GM12878 (cell line): ENCODE measurements around the gene SERPINB3. TPM values are rescaled to one million over a fixed set of nuclear protein-coding genes. Genes with fewer than 3 reads are reported as not detected.

ENCODE experiments used
- ATAC-seq: fragments of 200-7000 bp; cut with Tn5 transposase; 3 replicates; pipeline ENCODE4 v1.9.1; 2020; ENCODE audit warnings: mild to moderate bottlenecking, moderate library complexity
- BruUV-seq: library from RNA; stranded (reverse); fragments of 400-500 nt; replicated peaks from 2 replicates; lab custom pipeline; 2021; lab: Mats Ljungman, UMichigan
- CTCF ChIA-PET: fragments of 300-600 bp; sonication (Branson Sonifier 250); formaldehyde crosslinking; extraction: SDS; loops from one replicate; lab custom pipeline; 2021; ENCODE audit warnings: inconsistent platforms; lab: Yijun Ruan, JAX
- POLR2A ChIA-PET: fragments of 350-600 bp; formaldehyde crosslinking; extraction: SDS; loops from one replicate; lab custom pipeline; 2021; ENCODE audit warnings: inconsistent platforms; lab: Charles Lee
- RAD21 ChIA-PET: fragments of 300-600 bp; sonication (Branson Sonifier 250); formaldehyde crosslinking; loops from one replicate; lab custom pipeline; 2023; ENCODE audit warnings: antibody characterized with exemption; ENCODE audit not compliant: unreplicated experiment; lab: Charles Lee
- SMC1A ChIA-PET: fragments of 300-600 bp; sonication (Branson Sonifier 250); formaldehyde crosslinking; loops from one replicate; lab custom pipeline; 2023; ENCODE audit not compliant: unreplicated experiment, uncharacterized antibody; lab: Charles Lee
- DNase-seq: peaks from one replicate; pipeline ENCODE4 v3.0.0-alpha.2; 2011; ENCODE audit warnings: low read depth, low spot score
- FAIRE-seq: peaks from 3 replicates; lab custom pipeline; 2011; peaks lifted over from hg19 to GRCh38; lab: Jason Lieb, UNC
- H2AFZ ChIP-seq: 2 replicates; pipeline ENCODE4 v1.6.0; 2011; ENCODE audit warnings: low read depth, low read length, control low read depth; ENCODE audit not compliant: control insufficient read depth
- H3K27ac ChIP-seq: 2 replicates; pipeline ENCODE4 v1.5.1; 2011; ENCODE audit warnings: control low read depth; ENCODE audit not compliant: control insufficient read depth, insufficient read depth
- H3K27me3 ChIP-seq, 2 experiments: replicated peaks in 1 of 2; 2 replicates each; pipeline versions ENCODE4 v1.6.0 to v1.6.1; 2011; ENCODE audit warnings: low read length in 1 of 2; ENCODE audit not compliant: control insufficient read depth in 2 of 2, insufficient read depth in 2 of 2
- H3K36me3 ChIP-seq, 2 experiments: 2 replicates each; pipeline ENCODE4 v1.5.1; 2011; ENCODE audit warnings: low read length in 1 of 2; ENCODE audit not compliant: control insufficient read depth in 2 of 2, insufficient read depth in 2 of 2
- H3K4me1 ChIP-seq: 2 replicates; pipeline ENCODE4 v1.6.1; 2011; ENCODE audit warnings: mild to moderate bottlenecking, low read length, moderate library complexity, mixed read lengths; ENCODE audit not compliant: control insufficient read depth, insufficient read depth
- H3K4me2 ChIP-seq: 2 replicates; pipeline ENCODE4 v1.6.0; 2011; ENCODE audit warnings: control low read depth; ENCODE audit not compliant: control insufficient read depth, insufficient read depth
- H3K4me3 ChIP-seq: fragments of 200-600 bp; sonication (generic); 2 replicates; pipeline ENCODE4 v1.5.1; 2016
- H3K79me2 ChIP-seq: 2 replicates; pipeline ENCODE4 v1.6.0; 2011; ENCODE audit warnings: low read length; ENCODE audit not compliant: control insufficient read depth, insufficient read depth
- H3K9ac ChIP-seq: 2 replicates; pipeline ENCODE4 v1.8.0; 2011; ENCODE audit warnings: low read length, control low read depth, mixed read lengths; ENCODE audit not compliant: control insufficient read depth, insufficient read depth
- H3K9me3 ChIP-seq: replicated peaks from 3 replicates; pipeline ENCODE4 v1.5.1; 2011; ENCODE audit warnings: mild to moderate bottlenecking, low read length; ENCODE audit not compliant: control insufficient read depth, insufficient read depth
- H4K20me1 ChIP-seq: 2 replicates; pipeline ENCODE4 v1.6.0; 2011; ENCODE audit not compliant: control insufficient read depth, insufficient read depth
- ATF3 ChIP-seq: IDR thresholded peaks from 2 replicates; pipeline ENCODE4 v1.6.1; 2011; ENCODE audit warnings: low read depth, mild to moderate bottlenecking, low read length, moderate library complexity, borderline replicate concordance; ENCODE audit errors: extremely low read depth
- EZH2 ChIP-seq: IDR thresholded peaks from 2 replicates; pipeline ENCODE4 v1.6.1; 2012; ENCODE audit warnings: low read depth, mild to moderate bottlenecking, control low read depth, inconsistent platforms, low read length, borderline replicate concordance; ENCODE audit not compliant: control insufficient read depth
- FOXK2 ChIP-seq: fragments of 450-650 bp; IDR thresholded peaks from 2 replicates; pipeline ENCODE4 v1.6.1; 2017; ENCODE audit warnings: mild to moderate bottlenecking, moderate library complexity
- HDGF ChIP-seq: fragments of 450-650 bp; IDR thresholded peaks from 2 replicates; pipeline ENCODE4 v1.6.1; 2016; ENCODE audit warnings: antibody characterized with exemption
- HSF1 ChIP-seq: fragments of 150-350 bp; IDR thresholded peaks from 2 replicates; pipeline ENCODE4 v1.6.1; 2014; ENCODE audit warnings: mild to moderate bottlenecking, low read depth, low read length
- NFYA ChIP-seq: IDR thresholded peaks from 2 replicates; pipeline ENCODE4 v1.6.1; 2011; ENCODE audit warnings: low read depth, mild to moderate bottlenecking, low read length, improper control_type of control experiment, borderline replicate concordance
- NRF1 ChIP-seq: conservative IDR thresholded peaks from 2 replicates; pipeline ENCODE4 v1.6.1; 2011; ENCODE audit warnings: mild to moderate bottlenecking, low read depth, low read length, improper control_type of control experiment
- POLR2AphosphoS5 ChIP-seq: IDR thresholded peaks from 2 replicates; pipeline ENCODE4 v1.6.1; 2011; ENCODE audit warnings: mild to moderate bottlenecking, low read length, inconsistent platforms
- RELB ChIP-seq: fragments of 450-650 bp; IDR thresholded peaks from 2 replicates; pipeline ENCODE4 v1.6.1; 2017; ENCODE audit warnings: low read depth, mild to moderate bottlenecking, moderate library complexity
- SMAD1 ChIP-seq: fragments of 450-650 bp; IDR thresholded peaks from 2 replicates; pipeline ENCODE4 v1.6.1; 2018; ENCODE audit warnings: mild to moderate bottlenecking, low read depth; ENCODE audit not compliant: partially characterized antibody
- STAT3 ChIP-seq: IDR thresholded peaks from 2 replicates; pipeline ENCODE4 v1.6.1; 2011; ENCODE audit warnings: low read depth, low read length, improper control_type of control experiment
- ZNF592 ChIP-seq: fragments of 450-650 bp; IDR thresholded peaks from 2 replicates; pipeline ENCODE4 v1.6.1; 2017; ENCODE audit warnings: mild to moderate bottlenecking, moderate library complexity
- WGBS: methylation state at CpG from one replicate; pipeline ENCODE4 v1.1.6; 2016; ENCODE audit warnings: low lambda C conversion rate; ENCODE audit not compliant: insufficient replicate concordance, insufficient coverage; ENCODE audit errors: missing lambda C conversion rate; 5-methylcytosine and 5-hydroxymethylcytosine counted together
- in situ Hi-C: fragments of 300-500 bp; cut with MboI; formaldehyde crosslinking; loops from 9 replicates; pipeline ENCODE4 v1.14.3; 2018; ENCODE audit warnings: mixed read lengths
- intact Hi-C: fragments of 100-400 bp; cut with micrococcal nuclease; formaldehyde crosslinking; loops from one replicate; pipeline ENCODE4 v1.14.2; 2022; ENCODE audit not compliant: unreplicated experiment
- polyA plus RNA-seq, 11 experiments: library from polyadenylated mRNA; depleted of rRNA in 4 of 11; unstranded in 6 of 11; stranded (reverse) in 5 of 11; fragments of >200 nt; fragmentation: Nextera tagmentation in 4 of 11; fragmentation: Illumina TruSeq in 1 of 11; extraction: Ambion mirVana in 4 of 11; extraction: Trizol in 1 of 11; gene quantifications; 1 replicate in 1 of 11; 2 replicates in 10 of 11; pipeline versions ENCODE4 v1.2.1 to v1.2.3, GENCODE V29; 2011 to 2016; ENCODE audit warnings: inconsistent platforms in 2 of 11, missing spikeins in 2 of 11, low read depth in 1 of 11
- total RNA-seq, 4 experiments: library from RNA; depleted of rRNA in 3 of 4; stranded (reverse); fragments of >200 nt in 3 of 4; fragmentation: Illumina TruSeq in 1 of 4; extraction: Trizol in 1 of 4; gene quantifications; 2 replicates each; pipeline versions ENCODE4 v1.2.1 to v1.2.3, GENCODE V29; 2013 to 2021
- TF ChIP-seq, protein P1 (sequence below): fragments of 450-650 bp; IDR thresholded peaks from 2 replicates; pipeline ENCODE4 v1.6.1; 2017; ENCODE audit warnings: mild to moderate bottlenecking, low read depth, inconsistent platforms; ENCODE audit not compliant: poor library complexity, severe bottlenecking

Gene SERPINB3
- total and polyA plus RNA-seq, 10 of the 15 experiments (the other 5 are each of a cell fraction or from before 2014, with no cell fraction given) = not detected

DNA sequence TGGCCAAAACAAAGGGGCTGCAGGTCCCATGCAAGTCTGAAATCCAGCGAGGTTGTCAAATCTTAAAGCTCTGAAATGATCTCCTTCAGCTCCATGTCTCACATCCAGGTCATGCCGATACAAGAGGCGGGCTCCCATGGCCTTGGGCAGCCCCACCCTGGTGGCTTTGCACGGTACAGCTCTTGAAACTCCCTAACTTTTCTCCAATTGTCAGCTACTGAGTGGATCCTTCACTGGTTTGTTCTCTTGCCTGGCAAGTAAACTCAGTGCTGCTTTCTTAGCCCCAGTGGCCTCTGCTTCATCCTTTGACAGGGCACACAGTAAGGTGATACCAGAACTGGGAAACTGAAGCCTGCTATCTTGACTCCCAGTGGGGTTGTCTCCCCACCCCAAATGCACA is 48.3 kb downstream of the SERPINB3 start:
- no peak for DNase-seq
- Histone ChIP-seq H3K4me1 (no peaks in the 10 kb centered on the region), H3K9ac (no peak overlapping the region), H2AFZ (no peak overlapping the region), H3K27me3 (no peaks in the 10 kb centered on the region), H3K9me3 (no peaks in the 10 kb centered on the region), H3K36me3 (no peaks in the 10 kb centered on the region), H3K79me2 (no peaks in the 10 kb centered on the region), H3K4me3 (no peak overlapping the region), H4K20me1 (no peaks in the 10 kb centered on the region), H3K27ac (no peak overlapping the region), H3K4me2 (no peak overlapping the region)
- ChIA-PET SMC1A (interaction anchor here (0.7 kb wide), 1 partner anchor 196 kb away, joined by 3 read pairs; no protein-coding TSS in a partner anchor), POLR2A (no interaction called here), RAD21 (no interaction called here), CTCF (no interaction called here)
- ATAC-seq = no peak
- FAIRE-seq = no peak
- intact Hi-C loops = no loop called here
- in situ Hi-C loops = no loop called here
- TF ChIP-seq ZNF592 (no peak), POLR2AphosphoS5 (no peak), HSF1 (no peak), NRF1 (no peak), STAT3 (no peak), NFYA (no peak), HDGF (no peak), ATF3 (no peak), FOXK2 (no peak), EZH2 (no peak), RELB (no peak), SMAD1 (no peak)
- TF ChIP-seq, protein P1, sequence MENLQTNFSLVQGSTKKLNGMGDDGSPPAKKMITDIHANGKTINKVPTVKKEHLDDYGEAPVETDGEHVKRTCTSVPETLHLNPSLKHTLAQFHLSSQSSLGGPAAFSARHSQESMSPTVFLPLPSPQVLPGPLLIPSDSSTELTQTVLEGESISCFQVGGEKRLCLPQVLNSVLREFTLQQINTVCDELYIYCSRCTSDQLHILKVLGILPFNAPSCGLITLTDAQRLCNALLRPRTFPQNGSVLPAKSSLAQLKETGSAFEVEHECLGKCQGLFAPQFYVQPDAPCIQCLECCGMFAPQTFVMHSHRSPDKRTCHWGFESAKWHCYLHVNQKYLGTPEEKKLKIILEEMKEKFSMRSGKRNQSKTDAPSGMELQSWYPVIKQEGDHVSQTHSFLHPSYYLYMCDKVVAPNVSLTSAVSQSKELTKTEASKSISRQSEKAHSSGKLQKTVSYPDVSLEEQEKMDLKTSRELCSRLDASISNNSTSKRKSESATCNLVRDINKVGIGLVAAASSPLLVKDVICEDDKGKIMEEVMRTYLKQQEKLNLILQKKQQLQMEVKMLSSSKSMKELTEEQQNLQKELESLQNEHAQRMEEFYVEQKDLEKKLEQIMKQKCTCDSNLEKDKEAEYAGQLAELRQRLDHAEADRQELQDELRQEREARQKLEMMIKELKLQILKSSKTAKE = no peak
- BruUV-seq = no TSS peak
- 35% methylated on average over 4 of the region's 4 CpGs for WGBS
